ENCODE data around the gene MYBPC2.

MYBPC2 gene

GRCh38 chr19:50425581-50425980, 7.1 kb upstream of the MYBPC2 start:
- no peak for TF ChIP-seq EZH2phosphoT487 (conservative IDR thresholded peaks at IDR 0.05; ENCODE audit: low read length)
- Histone ChIP-seq H3K27me3 (ENCODE audit: low read length) (no peaks in the 10 kb centered on the region), H3F3A (ENCODE audit: insufficient read depth) (peaks cover 48% of the 10 kb centered on the region), H3K36me3 (ENCODE audit: low read length) (peaks cover 10% of the 10 kb centered on the region), H4K20me1 (ENCODE audit: low read depth, low read length) (peaks cover 3% of the 10 kb centered on the region; the same call in 1 of the 2 replicates), H2AFZ (ENCODE audit: low read depth, low read length, severe bottlenecking) (no peak overlapping the region), H3K9ac (ENCODE audit: low read length) (no peak overlapping the region), H3K27ac (ENCODE audit: low read depth, low read length) (no peak overlapping the region), H3K79me2 (ENCODE audit: insufficient read depth, low read length) (peaks cover 15% of the 10 kb centered on the region), H3K4me3 (ENCODE audit: insufficient read depth, low read length, poor library complexity, severe bottlenecking) (no peak overlapping the region), H3K9me3 (ENCODE audit: insufficient read depth, low read length) (no peaks in the 10 kb centered on the region), H3K9me2 (replicated peaks; ENCODE audit: insufficient read depth, low read length) (no peaks in the 10 kb centered on the region), H3K4me2 (ENCODE audit: low read depth, low read length, poor library complexity, severe bottlenecking) (no peak overlapping the region)

- Histone ChIP-seq H3K27ac (ENCODE audit: low read depth, low read length) (peak overlapping the region; percentile 71), H3K9me2 (replicated peaks; ENCODE audit: insufficient read depth, low read length) (no peaks in the 10 kb centered on the region), H3K9ac (ENCODE audit: low read length) (no peak overlapping the region), H3K36me3 (ENCODE audit: low read length) (peaks cover 6% of the 10 kb centered on the region; the same call in 1 of the 2 replicates), H3K79me2 (ENCODE audit: insufficient read depth, low read length) (no peaks in the 10 kb centered on the region), H3K4me2 (ENCODE audit: low read depth, low read length, poor library complexity, severe bottlenecking) (peak overlapping the region; percentile 18), H3K9me3 (ENCODE audit: insufficient read depth, low read length) (no peaks in the 10 kb centered on the region), H3K27me3 (ENCODE audit: low read length) (no peaks in the 10 kb centered on the region), H3K4me3 (ENCODE audit: insufficient read depth, low read length, poor library complexity, severe bottlenecking) (no peak overlapping the region), H3F3A (ENCODE audit: insufficient read depth) (peaks cover 53% of the 10 kb centered on the region), H4K20me1 (ENCODE audit: low read depth, low read length) (no peaks in the 10 kb centered on the region), H2AFZ (ENCODE audit: low read depth, low read length, severe bottlenecking) (no peak overlapping the region)
- TF ChIP-seq EZH2phosphoT487 (conservative IDR thresholded peaks at IDR 0.05; ENCODE audit: low read length) (no peak), CTCF (IDR thresholded peaks at IDR 0.05; ENCODE audit: insufficient read depth, low read length, poor library complexity, severe bottlenecking) (no peak)
Measured at GRCh38 chr19:50427318-50427925, 5.3 kb upstream of the MYBPC2 start.

GRCh38 chr19:50427997-50428425, 4.7 kb upstream of the MYBPC2 start:
- H3K4me2 ChIP-seq (ENCODE audit: low read depth, low read length, poor library complexity, severe bottlenecking), result peak overlapping the region; percentile 18

More at GRCh38 chr19:50427997-50428425, 4.7 kb upstream of the MYBPC2 start:
- peaks cover 53% of the 10 kb centered on the region for H3F3A ChIP-seq (ENCODE audit: insufficient read depth)
- peak overlapping the region; percentile 71 for H3K27ac ChIP-seq (ENCODE audit: low read depth, low read length)
- H3K27me3 ChIP-seq (ENCODE audit: low read length), result no peaks in the 10 kb centered on the region
- no peaks in the 10 kb centered on the region for H4K20me1 ChIP-seq (ENCODE audit: low read depth, low read length)
- no peak overlapping the region for H3K4me3 ChIP-seq (ENCODE audit: insufficient read depth, low read length, poor library complexity, severe bottlenecking)
- no peaks in the 10 kb centered on the region for H3K9me2 ChIP-seq (replicated peaks; ENCODE audit: insufficient read depth, low read length)
- TF ChIP-seq CTCF (IDR thresholded peaks at IDR 0.05; ENCODE audit: insufficient read depth, low read length, poor library complexity, severe bottlenecking), result no peak
- TF ChIP-seq EZH2phosphoT487 (conservative IDR thresholded peaks at IDR 0.05; ENCODE audit: low read length), result no peak
- H2AFZ ChIP-seq (ENCODE audit: low read depth, low read length, severe bottlenecking), result no peak overlapping the region
- H3K79me2 ChIP-seq (ENCODE audit: insufficient read depth, low read length), result no peaks in the 10 kb centered on the region
- H3K9me3 ChIP-seq (ENCODE audit: insufficient read depth, low read length), result no peaks in the 10 kb centered on the region
- H3K9ac ChIP-seq (ENCODE audit: low read length), result peak overlapping the region; percentile 20; the same call in 1 of the 2 replicates
- peaks cover 6% of the 10 kb centered on the region; the same call in 1 of the 2 replicates for H3K36me3 ChIP-seq (ENCODE audit: low read length)
